ENCODE data around the gene PPM1F. TPM values are rescaled to one million over a fixed set of nuclear protein-coding genes. Genes with fewer than 3 reads are reported as not detected.

PPM1F gene
- total RNA-seq, 1 experiment from 2014 or later: 21.1 TPM

DNA sequence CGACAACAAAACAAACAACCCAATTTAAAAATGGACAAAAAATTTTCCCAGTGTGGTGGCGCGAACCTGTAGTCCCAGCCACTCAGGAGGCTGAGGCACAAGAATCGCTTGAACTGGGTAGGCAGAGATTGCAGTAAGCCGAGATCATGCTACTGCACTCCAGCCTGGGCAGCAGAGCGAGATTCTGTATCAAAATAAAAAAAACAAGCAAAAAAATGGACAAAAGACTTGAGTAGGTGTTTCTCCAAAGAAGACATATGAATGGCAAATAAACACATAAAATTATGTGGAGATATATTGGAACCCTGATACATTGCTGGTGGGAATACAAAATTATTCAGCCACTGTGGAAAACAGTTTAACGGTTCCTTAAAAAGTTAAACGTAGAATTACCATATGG lies 57.8 kb downstream of the PPM1F start:
- WGBS (ENCODE audit: extremely low coverage, insufficient read length, low lambda C conversion rate): no CpG with 5 or more reads among the region's 8 CpGs
- Histone ChIP-seq H3K27ac (ENCODE audit: insufficient read length, low read depth, low read length) (no peak overlapping the region), H2BK120ac (ENCODE audit: low read depth, low read length, poor library complexity, severe bottlenecking) (no peak overlapping the region), H3T11ph (ENCODE audit: low read length) (no peak overlapping the region), H4K8ac (replicated peaks; ENCODE audit: insufficient read length, low read depth, low read length) (no peak overlapping the region), H3K23ac (ENCODE audit: insufficient read length, low read depth, low read length) (no peak overlapping the region), H2AFZ (ENCODE audit: low read length) (no peak overlapping the region), H3K23me2 (ENCODE audit: insufficient read length, low read depth, low read length, poor library complexity, severe bottlenecking) (no peaks in the 10 kb centered on the region), H4K91ac (ENCODE audit: insufficient read length, low read depth, low read length) (no peak overlapping the region), H3K56ac (ENCODE audit: insufficient read length, low read depth, low read length) (no peak overlapping the region), H2BK12ac (ENCODE audit: insufficient read length, low read depth, low read length) (no peak overlapping the region), H3K9me3 (ENCODE audit: control insufficient read depth, low read depth, low read length) (no peaks in the 10 kb centered on the region), H3K9ac (ENCODE audit: extremely low read depth, insufficient read length, low read length) (no peak overlapping the region), H3K4me1 (ENCODE audit: insufficient read depth, low read length) (no peaks in the 10 kb centered on the region), H2AK5ac (ENCODE audit: insufficient read length, low read length) (no peak overlapping the region), H3K18ac (ENCODE audit: insufficient read length, low read depth, low read length) (no peak overlapping the region), H2BK15ac (ENCODE audit: low read depth, low read length) (no peak overlapping the region), H3K4ac (ENCODE audit: low read depth, low read length) (no peak overlapping the region), H4K5ac (ENCODE audit: insufficient read length, low read depth, low read length) (no peak overlapping the region), H3K79me2 (ENCODE audit: insufficient read depth, low read length) (no peaks in the 10 kb centered on the region), H3K79me1 (ENCODE audit: insufficient read depth, low read depth, low read length, poor library complexity, severe bottlenecking) (no peaks in the 10 kb centered on the region), H2BK5ac (ENCODE audit: insufficient read length, low read length) (no peak overlapping the region), H4K20me1 (ENCODE audit: control insufficient read depth, insufficient read depth, insufficient read length) (no peaks in the 10 kb centered on the region), H3K4me2 (ENCODE audit: insufficient read depth, insufficient read length, low read length) (no peak overlapping the region), H3K27me3 (ENCODE audit: insufficient read depth, low read length) (no peaks in the 10 kb centered on the region), H2BK20ac (ENCODE audit: low read depth, low read length, poor library complexity, severe bottlenecking) (no peak overlapping the region), H3K14ac (ENCODE audit: insufficient read depth, low read length) (no peak overlapping the region)
- Mint-ChIP-seq H3K27ac (no peak overlapping the region), H3K9me3 (no peaks in the 10 kb centered on the region), H3K4me3 (no peak overlapping the region), H3K27me3 (ENCODE audit: low read depth) (peaks cover 8% of the 10 kb centered on the region), H3K4me1 (no peaks in the 10 kb centered on the region), H3K36me3 (ENCODE audit: insufficient read depth in 1 of 3, low read depth in 3 of 3) (no peaks in the 10 kb centered on the region)
- TF ChIP-seq, protein P1, sequence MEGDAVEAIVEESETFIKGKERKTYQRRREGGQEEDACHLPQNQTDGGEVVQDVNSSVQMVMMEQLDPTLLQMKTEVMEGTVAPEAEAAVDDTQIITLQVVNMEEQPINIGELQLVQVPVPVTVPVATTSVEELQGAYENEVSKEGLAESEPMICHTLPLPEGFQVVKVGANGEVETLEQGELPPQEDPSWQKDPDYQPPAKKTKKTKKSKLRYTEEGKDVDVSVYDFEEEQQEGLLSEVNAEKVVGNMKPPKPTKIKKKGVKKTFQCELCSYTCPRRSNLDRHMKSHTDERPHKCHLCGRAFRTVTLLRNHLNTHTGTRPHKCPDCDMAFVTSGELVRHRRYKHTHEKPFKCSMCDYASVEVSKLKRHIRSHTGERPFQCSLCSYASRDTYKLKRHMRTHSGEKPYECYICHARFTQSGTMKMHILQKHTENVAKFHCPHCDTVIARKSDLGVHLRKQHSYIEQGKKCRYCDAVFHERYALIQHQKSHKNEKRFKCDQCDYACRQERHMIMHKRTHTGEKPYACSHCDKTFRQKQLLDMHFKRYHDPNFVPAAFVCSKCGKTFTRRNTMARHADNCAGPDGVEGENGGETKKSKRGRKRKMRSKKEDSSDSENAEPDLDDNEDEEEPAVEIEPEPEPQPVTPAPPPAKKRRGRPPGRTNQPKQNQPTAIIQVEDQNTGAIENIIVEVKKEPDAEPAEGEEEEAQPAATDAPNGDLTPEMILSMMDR (conservative IDR thresholded peaks at IDR 0.05): no peak
- no peak for DNase-seq

Data from H9 (cell line).